Measurements from ENCODE around the gene ARHGAP9.

The ARHGAP9 gene

DNA sequence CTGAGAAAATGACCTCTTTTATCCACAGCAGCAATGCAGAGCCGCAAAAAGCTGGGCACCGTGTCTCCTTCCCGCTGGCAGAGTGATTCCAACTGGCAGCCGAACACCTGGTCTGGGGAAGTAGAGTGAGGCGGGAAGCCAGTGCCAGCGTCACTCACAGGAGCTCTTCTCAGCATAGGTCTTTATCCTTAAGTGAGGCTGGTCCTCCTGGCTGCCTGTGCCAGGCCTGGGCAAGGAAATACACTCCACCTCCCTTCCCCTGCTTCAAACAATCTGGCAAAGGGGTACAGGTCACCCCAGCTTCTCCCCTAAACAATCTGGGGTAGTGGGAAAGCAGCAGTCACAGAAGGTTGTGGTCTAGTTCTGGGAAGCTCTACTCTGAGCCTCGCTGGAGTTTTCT lies 4.8 kb downstream of the ARHGAP9 start:
- Histone ChIP-seq H3K4me3 (ENCODE audit: low read length) (no peak overlapping the region), H3K4me1 (ENCODE audit: control insufficient read depth, insufficient read depth, low read length) (peaks cover 10% of the 10 kb centered on the region), H3K9ac (ENCODE audit: low read depth, low read length) (no peak overlapping the region), H3K27me3 (ENCODE audit: control insufficient read depth, insufficient read depth, low read length) (peaks cover 62% of the 10 kb centered on the region), H3K36me3 (ENCODE audit: insufficient read depth, low read length) (no peaks in the 10 kb centered on the region), H3K9me3 (replicated peaks; ENCODE audit: low read length) (no peaks in the 10 kb centered on the region), H3K4me2 (ENCODE audit: low read length) (no peak overlapping the region)

DNA sequence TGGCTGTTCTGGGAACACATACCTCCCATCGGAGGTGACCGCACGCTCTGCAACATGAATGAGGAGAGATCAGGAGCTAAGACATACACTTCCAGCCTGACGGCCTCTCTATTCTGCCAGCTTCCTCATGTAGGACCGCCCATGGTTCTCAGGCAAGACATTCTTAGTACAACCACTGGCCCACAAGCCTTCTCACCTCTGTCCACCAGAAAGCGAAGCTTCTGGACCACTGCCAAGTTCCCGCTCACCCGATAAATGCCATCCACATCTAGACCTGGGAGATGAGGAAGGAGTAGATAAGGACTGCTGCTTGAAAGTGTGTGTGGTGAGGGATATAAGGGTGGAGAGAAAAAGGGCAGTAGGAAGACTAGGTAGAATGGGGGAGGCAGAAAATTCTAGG lies 5.2 kb downstream of the ARHGAP9 start:
- Histone ChIP-seq H3K36me3 (ENCODE audit: insufficient read depth, low read length) (no peaks in the 10 kb centered on the region), H3K27me3 (ENCODE audit: control insufficient read depth, insufficient read depth, low read length) (peaks cover 61% of the 10 kb centered on the region)

GRCh38 chr12:57473886-57474285 lies 5.8 kb downstream of the ARHGAP9 start:
- H3K36me3 ChIP-seq (ENCODE audit: insufficient read depth, low read length): no peaks in the 10 kb centered on the region
- H3K9ac ChIP-seq (ENCODE audit: low read depth, low read length): no peak overlapping the region
- no peak overlapping the region for H3K4me3 ChIP-seq (ENCODE audit: low read length)
- peaks cover 65% of the 10 kb centered on the region for H3K27me3 ChIP-seq (ENCODE audit: control insufficient read depth, insufficient read depth, low read length)
- no peak overlapping the region for H3K4me2 ChIP-seq (ENCODE audit: low read length)
- peaks cover 5% of the 10 kb centered on the region for H3K4me1 ChIP-seq (ENCODE audit: control insufficient read depth, insufficient read depth, low read length)
- H3K9me3 ChIP-seq (replicated peaks; ENCODE audit: low read length): no peaks in the 10 kb centered on the region

More for the DNA sequence above, 5.2 kb downstream of the ARHGAP9 start:
- Histone ChIP-seq H3K4me2 (ENCODE audit: low read length) (no peak overlapping the region), H3K4me3 (ENCODE audit: low read length) (no peak overlapping the region), H3K9me3 (replicated peaks; ENCODE audit: low read length) (no peaks in the 10 kb centered on the region), H3K4me1 (ENCODE audit: control insufficient read depth, insufficient read depth, low read length) (peaks cover 7% of the 10 kb centered on the region), H3K9ac (ENCODE audit: low read depth, low read length) (no peak overlapping the region)

DNA sequence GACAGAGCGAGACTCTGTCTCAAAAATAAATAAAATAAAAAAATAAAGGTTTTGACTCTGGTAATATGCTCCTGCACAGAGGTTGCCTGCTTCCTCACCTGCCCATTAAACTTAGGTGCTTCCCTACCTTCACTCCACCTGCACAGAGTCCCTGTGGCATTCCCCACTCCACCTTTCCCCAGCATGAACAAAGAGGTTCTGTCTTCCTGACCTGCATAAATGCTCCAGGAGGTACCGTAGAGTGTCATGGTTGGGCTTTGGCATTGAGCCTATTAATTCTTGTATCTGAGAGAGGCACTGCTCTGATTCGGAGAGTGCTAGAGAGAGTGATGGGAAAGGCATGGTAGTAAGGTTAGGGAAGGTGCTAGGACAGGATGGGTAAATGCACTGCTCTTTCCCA lies 6.3 kb downstream of the ARHGAP9 start:
- Histone ChIP-seq H3K4me1 (ENCODE audit: control insufficient read depth, insufficient read depth, low read length) (peaks cover 5% of the 10 kb centered on the region), H3K27me3 (ENCODE audit: control insufficient read depth, insufficient read depth, low read length) (peaks cover 65% of the 10 kb centered on the region), H3K4me3 (ENCODE audit: low read length) (no peak overlapping the region), H3K4me2 (ENCODE audit: low read length) (no peak overlapping the region), H3K9me3 (replicated peaks; ENCODE audit: low read length) (no peaks in the 10 kb centered on the region), H3K9ac (ENCODE audit: low read depth, low read length) (no peak overlapping the region), H3K36me3 (ENCODE audit: insufficient read depth, low read length) (no peaks in the 10 kb centered on the region)

DNA sequence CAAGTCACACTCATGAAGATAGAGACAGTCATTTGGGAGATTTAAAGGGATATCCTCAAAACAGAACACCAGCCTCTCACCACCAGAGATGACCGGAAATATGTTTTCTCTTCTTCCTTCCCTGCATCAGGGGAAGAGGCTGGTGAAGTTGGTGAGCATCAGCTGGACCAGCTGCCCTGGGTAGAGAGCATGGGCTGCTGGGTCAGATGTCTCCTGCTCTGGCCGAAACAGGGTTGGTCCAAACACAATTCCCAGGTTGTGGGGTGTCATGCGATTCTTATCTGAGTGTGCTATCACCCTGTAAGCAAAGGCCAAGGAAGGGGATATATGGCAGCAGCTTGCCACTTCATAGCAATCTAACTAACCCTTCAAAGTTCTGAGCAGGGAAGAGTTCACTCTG lies 7.3 kb downstream of the ARHGAP9 start:
- H3K9ac ChIP-seq (ENCODE audit: low read depth, low read length): no peak overlapping the region
- H3K27me3 ChIP-seq (ENCODE audit: control insufficient read depth, insufficient read depth, low read length): peaks cover 75% of the 10 kb centered on the region
- peaks cover 5% of the 10 kb centered on the region for H3K4me1 ChIP-seq (ENCODE audit: control insufficient read depth, insufficient read depth, low read length)
- no peaks in the 10 kb centered on the region for H3K36me3 ChIP-seq (ENCODE audit: insufficient read depth, low read length)
- H3K4me3 ChIP-seq (ENCODE audit: low read length): no peak overlapping the region
- H3K4me2 ChIP-seq (ENCODE audit: low read length): no peak overlapping the region
- H3K9me3 ChIP-seq (replicated peaks; ENCODE audit: low read length): no peaks in the 10 kb centered on the region

- Histone ChIP-seq H3K36me3 (ENCODE audit: insufficient read depth, low read length) (no peaks in the 10 kb centered on the region), H3K9ac (ENCODE audit: low read depth, low read length) (no peak overlapping the region), H3K9me3 (replicated peaks; ENCODE audit: low read length) (no peaks in the 10 kb centered on the region), H3K4me3 (ENCODE audit: low read length) (no peak overlapping the region), H3K27me3 (ENCODE audit: control insufficient read depth, insufficient read depth, low read length) (peaks cover 70% of the 10 kb centered on the region), H3K4me1 (ENCODE audit: control insufficient read depth, insufficient read depth, low read length) (peaks cover 5% of the 10 kb centered on the region), H3K4me2 (ENCODE audit: low read length) (no peak overlapping the region)
Observed at GRCh38 chr12:57471661-57472060, 8.0 kb downstream of the ARHGAP9 start.

DNA sequence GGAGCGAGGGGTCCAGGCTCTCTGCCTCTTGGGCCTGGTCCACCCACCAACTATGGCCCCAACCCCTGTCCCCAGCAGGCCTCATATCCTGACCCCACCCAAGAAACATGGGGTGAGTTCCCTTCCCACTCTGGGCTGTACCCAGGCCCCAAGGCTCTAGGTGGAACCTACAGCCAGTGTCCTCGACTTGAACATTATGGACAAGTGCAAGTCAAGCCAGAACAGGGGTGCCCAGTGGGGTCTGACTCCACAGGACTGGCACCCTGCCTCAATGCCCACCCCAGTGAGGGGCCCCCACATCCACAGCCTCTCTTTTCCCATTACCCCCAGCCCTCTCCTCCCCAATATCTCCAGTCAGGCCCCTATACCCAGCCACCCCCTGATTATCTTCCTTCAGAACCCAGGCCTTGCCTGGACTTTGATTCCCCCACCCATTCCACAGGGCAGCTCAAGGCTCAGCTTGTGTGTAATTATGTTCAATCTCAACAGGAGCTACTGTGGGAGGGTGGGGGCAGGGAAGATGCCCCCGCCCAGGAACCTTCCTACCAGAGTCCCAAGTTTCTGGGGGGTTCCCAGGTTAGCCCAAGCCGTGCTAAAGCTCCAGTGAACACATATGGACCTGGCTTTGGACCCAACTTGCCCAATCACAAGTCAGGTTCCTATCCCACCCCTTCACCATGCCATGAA lies 8.6 kb downstream of the ARHGAP9 start:
- H3K9me3 ChIP-seq (replicated peaks; ENCODE audit: low read length): no peaks in the 10 kb centered on the region
- H3K9ac ChIP-seq (ENCODE audit: low read depth, low read length): no peak overlapping the region

DNA sequence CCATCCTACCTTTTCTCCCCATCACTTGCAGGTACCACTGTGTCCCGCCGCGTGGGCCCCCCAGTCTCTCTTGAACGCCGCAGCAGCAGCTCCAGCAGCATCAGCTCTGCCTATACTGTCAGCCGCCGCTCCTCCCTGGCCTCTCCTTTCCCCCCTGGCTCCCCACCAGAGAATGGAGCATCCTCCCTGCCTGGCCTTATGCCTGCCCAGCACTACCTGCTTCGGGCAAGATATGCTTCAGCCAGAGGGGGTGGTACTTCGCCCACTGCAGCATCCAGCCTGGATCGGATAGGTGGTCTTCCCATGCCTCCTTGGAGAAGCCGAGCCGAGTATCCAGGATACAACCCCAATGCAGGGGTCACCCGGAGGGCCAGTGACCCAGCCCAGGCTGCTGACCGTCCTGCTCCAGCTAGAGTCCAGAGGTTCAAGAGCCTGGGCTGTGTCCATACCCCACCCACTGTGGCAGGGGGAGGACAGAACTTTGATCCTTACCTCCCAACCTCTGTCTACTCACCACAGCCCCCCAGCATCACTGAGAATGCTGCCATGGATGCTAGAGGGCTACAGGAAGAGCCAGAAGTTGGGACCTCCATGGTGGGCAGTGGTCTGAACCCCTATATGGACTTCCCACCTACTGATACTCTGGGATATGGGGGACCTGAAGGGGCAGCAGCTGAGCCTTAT lies 9.2 kb downstream of the ARHGAP9 start:
- H3K36me3 ChIP-seq (ENCODE audit: insufficient read depth, low read length): no peaks in the 10 kb centered on the region
- no peaks in the 10 kb centered on the region for H3K4me1 ChIP-seq (ENCODE audit: control insufficient read depth, insufficient read depth, low read length)
- H3K9ac ChIP-seq (ENCODE audit: low read depth, low read length): no peak overlapping the region
- H3K27me3 ChIP-seq (ENCODE audit: control insufficient read depth, insufficient read depth, low read length): peaks cover 62% of the 10 kb centered on the region
- H3K4me3 ChIP-seq (ENCODE audit: low read length): no peak overlapping the region
- H3K4me2 ChIP-seq (ENCODE audit: low read length): no peak overlapping the region
- no peaks in the 10 kb centered on the region for H3K9me3 ChIP-seq (replicated peaks; ENCODE audit: low read length)

More for the DNA sequence above, 8.6 kb downstream of the ARHGAP9 start:
- Histone ChIP-seq H3K4me3 (ENCODE audit: low read length) (no peak overlapping the region), H3K4me1 (ENCODE audit: control insufficient read depth, insufficient read depth, low read length) (peaks cover 4% of the 10 kb centered on the region), H3K27me3 (ENCODE audit: control insufficient read depth, insufficient read depth, low read length) (peaks cover 65% of the 10 kb centered on the region), H3K36me3 (ENCODE audit: insufficient read depth, low read length) (no peaks in the 10 kb centered on the region), H3K4me2 (ENCODE audit: low read length) (no peak overlapping the region)

DNA sequence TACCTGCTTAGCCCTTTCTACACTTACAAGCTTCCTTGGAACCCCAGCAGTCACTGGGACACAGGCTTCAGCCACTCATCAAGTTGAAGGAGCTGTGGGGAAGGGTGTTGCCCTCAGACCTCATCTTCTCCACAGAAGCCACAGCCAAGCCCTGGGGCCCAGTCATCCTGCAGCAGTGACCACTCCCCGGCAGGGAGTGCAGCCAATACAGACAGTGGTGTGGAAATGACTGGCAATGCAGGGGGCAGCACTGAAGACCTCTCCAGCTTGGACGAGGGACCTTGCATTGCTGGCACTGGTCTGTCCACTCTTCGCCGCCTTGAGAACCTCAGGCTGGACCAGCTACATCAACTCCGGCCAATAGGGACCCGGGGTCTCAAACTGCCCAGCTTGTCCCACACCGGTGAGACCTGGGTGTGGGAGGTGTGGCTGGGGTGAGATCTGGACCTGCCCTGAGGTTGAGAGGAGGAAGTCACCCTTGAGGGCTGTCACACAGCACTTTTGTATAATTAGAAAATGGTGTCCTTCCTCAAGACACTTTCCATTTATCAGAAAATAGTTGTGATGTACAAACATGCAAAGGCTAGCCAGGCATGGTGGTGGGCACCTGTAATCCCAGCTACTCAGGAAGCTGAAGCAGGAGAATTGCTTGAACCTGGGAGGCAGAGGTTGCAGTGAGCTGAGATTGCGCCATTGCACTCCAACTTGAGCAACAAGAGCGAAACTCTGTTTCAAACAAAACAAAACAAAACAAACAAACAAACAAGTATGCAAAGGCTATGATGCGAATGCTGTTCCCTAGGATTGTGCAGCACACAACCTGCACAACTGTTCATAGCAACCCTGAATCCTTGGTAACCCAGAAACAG lies 10.1 kb downstream of the ARHGAP9 start:
- Histone ChIP-seq H3K36me3 (ENCODE audit: insufficient read depth, low read length) (no peaks in the 10 kb centered on the region), H3K4me3 (ENCODE audit: low read length) (no peak overlapping the region), H3K9me3 (replicated peaks; ENCODE audit: low read length) (no peaks in the 10 kb centered on the region), H3K4me2 (ENCODE audit: low read length) (no peak overlapping the region), H3K9ac (ENCODE audit: low read depth, low read length) (no peak overlapping the region), H3K27me3 (ENCODE audit: control insufficient read depth, insufficient read depth, low read length) (peaks cover 60% of the 10 kb centered on the region), H3K4me1 (ENCODE audit: control insufficient read depth, insufficient read depth, low read length) (no peaks in the 10 kb centered on the region)

DNA sequence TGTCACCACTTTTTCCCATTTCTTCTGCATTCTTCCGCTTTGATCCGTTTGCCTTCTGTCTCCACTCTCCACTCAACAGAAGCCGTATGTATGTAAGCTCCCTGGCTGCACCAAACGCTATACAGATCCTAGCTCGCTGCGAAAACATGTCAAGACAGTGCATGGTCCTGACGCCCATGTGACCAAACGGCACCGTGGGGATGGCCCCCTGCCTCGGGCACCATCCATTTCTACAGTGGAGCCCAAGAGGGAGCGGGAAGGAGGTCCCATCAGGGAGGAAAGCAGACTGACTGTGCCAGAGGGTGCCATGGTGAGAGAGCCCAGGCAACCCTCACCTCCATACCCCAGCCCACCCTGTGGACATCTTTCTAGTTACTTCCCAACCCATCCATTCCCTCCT lies 11.8 kb downstream of the ARHGAP9 start:
- no peaks in the 10 kb centered on the region for H3K36me3 ChIP-seq (ENCODE audit: insufficient read depth, low read length)
- H3K9ac ChIP-seq (ENCODE audit: low read depth, low read length): no peak overlapping the region
- H3K4me1 ChIP-seq (ENCODE audit: control insufficient read depth, insufficient read depth, low read length): no peaks in the 10 kb centered on the region
- peaks cover 46% of the 10 kb centered on the region for H3K27me3 ChIP-seq (ENCODE audit: control insufficient read depth, insufficient read depth, low read length)
- no peak overlapping the region for H3K4me3 ChIP-seq (ENCODE audit: low read length)
- no peak overlapping the region for H3K4me2 ChIP-seq (ENCODE audit: low read length)
- no peaks in the 10 kb centered on the region for H3K9me3 ChIP-seq (replicated peaks; ENCODE audit: low read length)

GRCh38 chr12:57467212-57467874 lies 12.3 kb downstream of the ARHGAP9 start:
- H3K9ac ChIP-seq (ENCODE audit: low read depth, low read length): no peak overlapping the region
- H3K4me1 ChIP-seq (ENCODE audit: control insufficient read depth, insufficient read depth, low read length): peaks cover 2% of the 10 kb centered on the region
- H3K4me3 ChIP-seq (ENCODE audit: low read length): no peak overlapping the region
- no peaks in the 10 kb centered on the region for H3K36me3 ChIP-seq (ENCODE audit: insufficient read depth, low read length)
- H3K4me2 ChIP-seq (ENCODE audit: low read length): no peak overlapping the region
- peaks cover 40% of the 10 kb centered on the region for H3K27me3 ChIP-seq (ENCODE audit: control insufficient read depth, insufficient read depth, low read length)
- H3K9me3 ChIP-seq (replicated peaks; ENCODE audit: low read length): no peaks in the 10 kb centered on the region

Measured in skeletal muscle satellite cell (primary cell).